Measurements from ENCODE around the gene CFAP61.

DNA sequence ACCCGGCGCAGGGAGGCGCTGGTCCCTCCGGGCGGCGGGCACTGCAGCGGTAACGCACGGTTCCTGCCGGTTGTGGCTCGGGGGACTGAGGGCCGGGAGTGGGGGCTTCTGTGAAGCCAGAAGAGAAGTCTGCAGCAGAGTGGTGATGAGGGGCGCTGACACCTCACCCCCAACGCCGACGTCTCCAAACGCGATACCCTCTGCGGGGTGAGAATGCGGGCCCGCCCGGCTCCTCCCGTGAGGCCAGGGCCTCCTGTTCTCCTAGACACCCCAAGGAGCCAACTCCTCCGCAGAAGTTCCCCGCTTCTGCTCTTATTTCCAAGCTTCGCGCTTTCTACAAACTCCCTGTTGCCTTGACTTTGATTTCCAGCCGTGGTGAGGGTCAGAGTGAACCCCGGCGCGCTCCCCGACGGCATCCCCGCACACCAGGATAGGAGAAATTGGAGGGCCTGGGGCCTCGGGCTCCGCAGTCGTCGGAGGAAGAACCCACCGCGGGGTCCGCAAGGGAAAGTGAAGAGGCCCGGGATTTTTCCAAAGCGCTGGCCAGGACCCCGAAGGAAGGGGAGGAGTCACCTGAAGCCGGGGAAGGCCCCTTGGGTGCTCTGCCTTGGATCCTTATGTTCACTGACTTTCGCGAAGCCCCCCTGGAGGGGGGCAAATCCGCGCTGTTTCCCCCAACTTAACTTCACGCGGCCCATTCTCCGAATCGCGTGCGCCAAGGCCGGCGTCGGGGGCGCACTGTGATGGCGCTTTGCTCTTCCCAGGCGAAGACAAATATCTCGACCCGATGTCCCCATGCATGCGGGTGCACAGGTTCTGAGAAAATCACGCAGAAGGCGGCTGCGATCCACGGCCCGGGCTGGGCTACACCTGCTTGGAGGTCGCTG, 312.5 kb downstream of the CFAP61 start:
- TF ChIP-seq, protein P1, sequence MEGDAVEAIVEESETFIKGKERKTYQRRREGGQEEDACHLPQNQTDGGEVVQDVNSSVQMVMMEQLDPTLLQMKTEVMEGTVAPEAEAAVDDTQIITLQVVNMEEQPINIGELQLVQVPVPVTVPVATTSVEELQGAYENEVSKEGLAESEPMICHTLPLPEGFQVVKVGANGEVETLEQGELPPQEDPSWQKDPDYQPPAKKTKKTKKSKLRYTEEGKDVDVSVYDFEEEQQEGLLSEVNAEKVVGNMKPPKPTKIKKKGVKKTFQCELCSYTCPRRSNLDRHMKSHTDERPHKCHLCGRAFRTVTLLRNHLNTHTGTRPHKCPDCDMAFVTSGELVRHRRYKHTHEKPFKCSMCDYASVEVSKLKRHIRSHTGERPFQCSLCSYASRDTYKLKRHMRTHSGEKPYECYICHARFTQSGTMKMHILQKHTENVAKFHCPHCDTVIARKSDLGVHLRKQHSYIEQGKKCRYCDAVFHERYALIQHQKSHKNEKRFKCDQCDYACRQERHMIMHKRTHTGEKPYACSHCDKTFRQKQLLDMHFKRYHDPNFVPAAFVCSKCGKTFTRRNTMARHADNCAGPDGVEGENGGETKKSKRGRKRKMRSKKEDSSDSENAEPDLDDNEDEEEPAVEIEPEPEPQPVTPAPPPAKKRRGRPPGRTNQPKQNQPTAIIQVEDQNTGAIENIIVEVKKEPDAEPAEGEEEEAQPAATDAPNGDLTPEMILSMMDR (conservative IDR thresholded peaks at IDR 0.05; ENCODE audit: low read depth, low read length) = no peak
- TF ChIP-seq EZH2 (IDR thresholded peaks at IDR 0.05; ENCODE audit: low read length, unreplicated experiment) (no peak), EZH2phosphoT487 (IDR thresholded peaks at IDR 0.05; ENCODE audit: borderline replicate concordance, low read length) (no peak)
